NCI-H748 (cell line): ENCODE data around the gene WBP2.
"Not testable (repeated sequence)": the region's sequence is repeated elsewhere in the genome, so short reads cannot be mapped to it uniquely, and the experiment has no call there.

Source experiments
- DNase-seq: peaks from one replicate; lab custom pipeline; 2025; ENCODE audit not compliant: unreplicated experiment; lab: John Stamatoyannopoulos, UW

The WBP2 gene

DNA sequence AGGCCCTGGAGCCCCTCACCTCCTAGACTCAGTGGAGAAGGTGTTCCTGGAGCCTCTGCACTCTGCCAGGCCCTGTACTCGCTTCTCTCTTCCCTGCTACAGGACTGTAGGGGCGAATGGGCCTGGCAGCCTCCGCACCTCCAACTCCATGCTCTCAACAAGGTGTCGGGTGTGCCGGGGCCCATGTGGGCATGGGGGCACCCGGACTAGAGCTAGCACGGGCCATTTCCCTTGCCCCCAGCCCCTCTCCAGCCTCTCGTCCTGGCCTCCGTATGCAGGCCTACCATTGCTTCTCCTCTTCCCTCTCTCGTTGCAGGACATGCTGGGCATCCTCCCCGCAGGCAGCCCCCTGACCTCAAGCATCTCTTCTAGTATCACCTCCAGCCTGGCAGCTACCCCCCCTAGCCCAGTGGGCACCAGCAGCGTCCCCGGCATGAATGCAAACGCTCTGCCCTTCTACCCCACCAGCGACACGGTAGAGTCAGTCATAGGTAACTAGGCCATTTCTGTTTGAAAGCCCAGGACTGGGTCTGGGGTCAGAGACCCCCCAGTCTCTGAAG is 36.7 kb downstream of the WBP2 start:
- no peak for DNase-seq

DNA sequence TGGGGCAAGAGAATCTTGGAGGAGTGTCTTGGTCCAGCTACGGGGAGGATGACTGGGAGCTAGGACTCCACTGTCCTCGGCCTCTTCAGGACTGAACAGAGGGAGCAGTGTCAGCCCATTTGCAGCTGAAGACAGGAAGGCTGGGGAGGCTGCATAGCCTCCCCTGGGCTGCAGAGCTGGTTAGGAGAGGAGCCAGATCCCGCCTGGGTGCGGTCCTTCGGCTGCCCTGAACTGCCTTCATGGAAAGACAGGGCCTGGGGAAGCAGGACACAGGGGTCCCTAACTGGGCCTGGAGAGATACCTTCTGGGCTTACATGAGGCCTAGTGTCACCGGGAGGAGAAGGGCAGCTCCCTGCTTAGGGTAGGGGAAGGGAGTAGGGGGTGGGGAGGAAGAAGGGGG is 37.6 kb downstream of the WBP2 start:
- no peak for DNase-seq

DNA sequence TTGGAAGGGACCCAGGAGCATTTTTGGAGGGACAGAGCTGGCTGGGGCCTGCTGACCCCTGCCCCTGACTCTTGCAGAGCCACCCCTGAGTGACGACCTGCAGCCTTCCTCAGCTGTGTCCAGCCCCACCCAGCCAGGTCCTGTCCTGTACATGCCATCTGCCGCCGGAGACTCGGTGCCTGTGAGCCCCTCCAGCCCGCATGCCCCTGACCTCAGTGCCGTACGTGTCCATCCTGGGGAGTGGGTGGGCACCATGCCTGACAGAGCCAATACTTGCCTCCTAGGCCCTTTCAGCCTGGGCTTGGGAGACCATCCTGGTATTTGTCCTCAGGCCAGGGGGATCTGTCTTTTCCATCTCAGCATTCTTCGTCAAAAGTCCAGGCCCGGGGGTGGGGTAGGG is 38.4 kb downstream of the WBP2 start:
- no peak for DNase-seq

DNA sequence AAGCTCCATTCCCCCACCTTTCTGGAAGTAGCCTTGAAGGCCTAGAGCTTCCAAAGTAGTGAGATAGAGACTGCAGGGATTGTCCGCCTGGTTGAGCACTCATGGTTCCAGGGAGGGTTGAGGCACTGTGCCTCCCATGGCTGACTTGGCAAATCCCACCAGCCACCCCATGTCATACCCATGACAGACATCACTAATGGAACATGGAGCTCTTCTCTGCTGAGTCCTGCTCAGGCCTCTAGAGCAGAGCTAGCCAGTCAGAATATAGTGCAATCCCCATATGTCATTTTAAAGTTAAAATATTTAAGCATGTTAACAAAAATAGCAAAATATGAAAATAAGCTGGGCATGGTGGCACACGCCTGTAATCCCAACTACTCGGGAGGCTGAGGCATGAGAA is 39.7 kb downstream of the WBP2 start:
- no peak for DNase-seq

DNA sequence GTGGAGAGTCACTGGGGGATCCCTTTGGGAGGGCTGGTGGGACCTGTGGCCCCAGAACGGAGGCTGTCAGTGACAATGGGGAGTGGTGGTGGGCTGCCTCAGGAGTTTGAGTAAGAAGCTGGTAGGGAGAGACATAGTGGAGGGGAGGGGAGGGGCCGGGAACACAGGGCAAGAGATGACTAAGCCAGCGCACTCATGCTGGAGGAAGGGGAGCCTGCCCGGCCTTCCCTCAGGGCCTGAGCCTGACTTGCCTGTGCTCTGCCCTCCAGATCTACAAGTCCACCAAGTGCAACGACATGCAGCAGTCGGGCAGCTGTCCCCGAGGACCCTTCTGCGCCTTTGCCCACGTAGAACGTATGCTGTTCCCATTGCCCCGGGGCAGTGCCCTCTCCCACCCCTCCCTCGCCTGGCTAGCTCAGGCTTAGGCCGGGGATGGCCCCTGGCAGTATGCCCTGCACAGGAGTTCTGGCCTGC is 40.2 kb downstream of the WBP2 start:
- no peak for DNase-seq

DNA sequence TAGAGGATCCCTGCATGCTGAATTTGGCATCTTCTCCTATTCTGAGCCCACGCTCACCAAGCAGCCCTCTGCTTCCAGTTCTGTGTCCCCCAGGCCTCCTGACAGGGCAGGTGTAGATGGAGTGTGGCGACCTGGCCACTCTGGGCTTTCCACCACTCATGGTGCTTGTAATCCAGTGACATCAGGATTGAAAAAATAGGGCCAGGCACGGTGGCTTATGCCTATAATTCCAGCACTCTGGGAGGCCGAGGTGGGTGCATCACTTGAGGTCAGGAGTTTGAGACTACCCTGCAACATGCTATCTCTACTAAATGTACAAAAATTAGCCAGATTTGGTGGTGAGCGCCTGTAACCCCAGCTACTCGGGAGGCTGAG is 41.1 kb downstream of the WBP2 start:
- no peak for DNase-seq

GRCh38 chr17:75813081-75814020 is 41.8 kb downstream of the WBP2 start:
- DNase-seq, result no peak

DNA sequence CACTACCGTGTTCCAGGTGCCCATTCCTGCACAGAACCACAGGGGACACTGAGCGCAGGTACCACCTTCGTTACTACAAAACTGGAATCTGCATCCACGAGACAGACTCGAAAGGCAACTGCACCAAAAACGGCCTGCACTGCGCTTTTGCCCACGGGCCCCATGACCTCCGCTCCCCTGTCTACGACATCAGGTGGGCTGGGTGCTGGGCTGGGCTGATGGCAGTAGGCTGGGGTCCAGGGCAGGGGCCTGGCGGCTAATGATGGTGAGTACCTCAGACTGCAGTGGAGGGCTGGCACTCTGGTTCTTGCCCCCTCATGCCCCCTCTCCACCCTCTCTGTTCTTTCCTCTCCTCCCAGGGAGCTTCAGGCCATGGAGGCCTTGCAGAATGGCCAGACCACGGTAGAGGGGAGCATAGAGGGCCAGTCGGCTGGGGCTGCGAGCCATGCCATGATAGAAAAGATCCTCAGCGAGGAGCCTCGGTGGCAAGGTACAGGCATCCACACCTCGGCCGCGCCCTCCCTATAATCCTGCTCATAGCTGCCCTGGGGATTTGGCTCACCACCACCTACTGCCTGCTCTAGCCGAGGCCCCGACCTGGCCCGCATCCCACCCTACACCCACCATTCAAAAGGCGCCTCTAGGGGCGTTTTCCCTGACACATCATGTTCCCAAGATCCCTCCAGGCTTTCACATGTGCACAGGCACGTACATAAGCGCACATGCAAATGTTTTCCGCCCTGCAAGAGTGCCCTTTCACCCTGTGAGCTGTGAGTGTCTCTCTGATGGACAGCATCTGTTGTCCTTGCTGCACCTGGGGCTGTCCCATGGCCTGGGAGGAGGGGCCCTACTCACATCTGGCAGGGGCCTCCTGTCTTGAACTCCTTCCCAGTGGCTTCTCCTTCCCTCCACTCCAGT is 42.8 kb downstream of the WBP2 start:
- no peak for DNase-seq

- DNase-seq, result no peak
Observed at GRCh38 chr17:75811174-75811573, 44.0 kb downstream of the WBP2 start.

DNA sequence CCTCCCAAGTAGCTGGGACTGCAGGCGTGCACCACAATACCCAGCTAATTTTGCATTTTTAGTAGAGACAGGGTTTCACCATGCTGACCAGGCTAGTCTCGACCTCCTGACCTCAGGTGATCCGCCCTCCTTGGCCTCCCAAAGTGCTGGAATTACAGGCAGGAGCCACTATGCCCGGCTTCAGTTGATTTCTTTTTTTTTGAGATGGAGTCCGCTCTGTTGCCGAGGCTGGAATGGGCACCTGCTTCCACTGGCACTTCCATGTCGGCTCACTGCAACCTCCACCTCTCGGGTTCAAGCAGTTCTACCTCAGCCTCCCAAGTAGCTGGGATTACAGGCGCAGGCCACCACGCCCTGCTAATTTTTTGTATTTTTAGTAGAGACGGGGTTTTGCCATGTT is 44.4 kb downstream of the WBP2 start:
- DNase-seq, result not testable (repeated sequence)

DNA sequence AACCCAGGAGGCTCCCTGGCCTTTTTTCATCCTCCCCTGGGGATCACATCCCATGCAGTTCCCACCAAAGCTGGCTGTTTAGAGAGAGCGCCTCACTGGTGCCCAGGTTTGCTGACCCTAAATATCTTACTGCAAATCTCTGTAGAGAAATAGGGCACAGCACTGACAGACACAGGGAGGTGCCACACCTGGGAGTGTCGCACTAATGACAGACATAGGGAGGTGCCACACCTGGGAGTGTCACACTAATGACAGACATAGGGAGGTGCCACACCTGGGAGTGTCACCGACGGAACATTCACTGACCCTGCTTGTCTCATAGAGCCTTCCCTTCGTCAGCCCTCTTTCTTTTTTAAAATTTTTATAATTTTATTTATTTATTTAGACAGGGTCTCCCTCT is 44.9 kb downstream of the WBP2 start:
- peak; percentile 3 for DNase-seq

DNA sequence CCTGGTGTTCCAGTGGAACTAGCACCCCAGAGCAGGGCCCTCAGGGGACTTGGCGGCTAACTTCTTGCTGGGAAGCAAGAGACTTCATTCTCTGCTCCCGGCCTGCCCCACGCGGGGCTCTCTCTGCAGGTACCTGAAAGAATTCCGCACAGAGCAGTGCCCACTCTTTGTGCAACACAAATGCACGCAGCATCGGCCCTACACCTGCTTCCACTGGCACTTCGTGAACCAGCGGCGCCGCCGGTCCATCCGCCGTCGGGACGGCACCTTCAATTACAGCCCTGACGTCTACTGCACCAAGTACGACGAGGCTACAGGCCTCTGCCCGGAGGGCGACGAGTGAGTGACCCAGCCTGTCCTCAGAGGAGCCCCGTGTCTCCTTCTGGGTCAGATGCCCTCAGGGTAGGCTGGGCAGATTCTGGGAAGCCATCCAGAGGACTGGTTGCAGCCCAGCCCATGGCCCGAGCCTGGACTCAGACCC is 45.5 kb downstream of the WBP2 start:
- DNase-seq, result no peak

DNA sequence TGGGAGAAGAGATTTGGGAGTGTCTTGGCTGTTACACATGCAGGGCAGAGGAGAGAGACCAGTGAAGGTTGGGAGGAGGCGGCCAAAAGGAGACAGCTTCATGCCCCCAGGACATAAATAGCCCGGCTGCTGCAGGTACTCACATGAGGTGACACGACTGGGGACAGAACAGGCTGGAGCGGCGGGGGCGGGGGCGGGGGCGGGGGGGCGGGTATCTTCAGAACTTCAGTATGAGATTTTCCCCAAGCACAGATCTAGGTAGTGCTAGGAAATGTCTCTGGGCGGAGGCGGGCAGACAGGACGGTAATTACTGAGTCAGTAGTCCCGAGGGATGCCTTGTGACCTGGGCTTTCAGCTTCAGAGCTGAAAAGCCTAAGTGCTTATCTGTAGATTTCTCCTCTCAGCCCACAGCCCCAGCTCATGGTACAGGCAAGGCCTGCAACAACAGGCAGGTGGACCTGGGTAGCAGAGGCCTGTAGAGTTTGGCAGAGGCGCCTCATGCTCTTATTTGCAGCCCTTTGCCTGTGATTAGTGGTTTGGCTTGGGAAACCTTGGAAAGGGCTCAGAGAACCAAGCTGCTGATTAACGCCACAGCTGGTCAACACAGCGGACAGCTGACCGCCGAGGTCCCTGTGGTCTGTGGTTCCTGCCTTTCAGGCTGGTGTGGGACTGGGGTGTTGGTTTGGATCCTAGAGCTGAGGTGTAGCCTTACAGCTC is 46.1 kb downstream of the WBP2 start:
- no peak for DNase-seq

GRCh38 chr17:75808549-75808904 is 46.6 kb downstream of the WBP2 start:
- DNase-seq, result no peak

DNA sequence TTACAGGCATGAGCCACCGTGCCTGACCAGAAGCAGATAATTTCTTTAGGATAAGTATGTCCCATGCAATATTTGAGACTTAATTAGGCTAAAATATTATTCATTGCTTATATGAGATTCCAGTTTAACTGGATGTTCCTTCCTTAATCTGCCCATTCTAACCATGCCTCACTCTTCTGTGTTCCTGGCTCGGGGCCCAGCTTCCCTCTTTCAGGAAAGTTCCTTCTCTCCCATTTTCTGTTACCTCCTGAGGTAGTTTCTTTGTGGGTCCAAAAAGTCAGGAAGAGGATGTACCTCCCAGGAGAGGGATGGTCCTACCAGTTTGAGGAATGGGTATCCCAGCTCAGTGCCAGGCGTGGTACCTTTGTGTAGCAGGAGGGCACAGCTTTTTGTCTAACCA is 47.3 kb downstream of the WBP2 start:
- DNase-seq, result no peak

- no peak for DNase-seq
Observed at GRCh38 chr17:75806822-75807500, 48.2 kb downstream of the WBP2 start.

DNA sequence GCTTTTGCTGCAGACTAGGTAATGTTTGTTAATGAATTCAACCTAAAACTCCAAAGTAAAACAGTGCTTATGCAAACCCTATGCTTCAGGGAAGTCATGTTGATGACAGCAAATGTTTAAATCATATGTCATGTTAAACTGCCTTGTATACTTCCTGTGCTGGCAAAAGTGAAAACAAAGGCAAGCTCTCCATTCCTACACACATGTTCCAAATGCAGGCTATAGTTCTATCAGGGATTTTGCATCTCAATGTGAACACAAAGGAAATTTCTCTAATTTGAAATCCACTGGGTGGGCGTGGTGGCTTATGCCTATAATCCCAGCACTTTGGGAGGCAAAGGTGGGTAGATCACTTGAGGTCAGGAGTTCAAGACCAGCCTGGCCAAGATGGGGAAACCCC is 51.3 kb downstream of the WBP2 start:
- DNase-seq, result no peak

DNA sequence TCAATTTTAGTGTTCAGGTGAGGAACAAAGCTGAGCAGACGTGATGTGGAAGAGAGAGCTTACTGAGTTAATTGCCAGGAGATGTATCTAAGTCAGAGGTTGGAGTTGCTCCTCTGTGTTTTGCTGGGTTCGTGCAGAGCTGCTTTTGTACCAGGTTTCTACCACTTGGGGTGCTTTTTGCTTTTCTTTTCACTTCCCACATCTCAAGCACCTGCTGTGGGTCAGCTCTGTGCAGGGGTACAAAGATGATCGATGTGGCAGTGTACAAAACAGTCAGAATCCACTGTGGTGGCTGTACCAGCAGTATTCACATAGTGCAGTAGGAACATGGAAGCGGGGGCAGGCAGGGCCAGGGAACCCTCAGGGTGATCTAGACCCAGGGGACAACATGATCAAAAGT is 55.7 kb downstream of the WBP2 start:
- DNase-seq, result no peak

DNA sequence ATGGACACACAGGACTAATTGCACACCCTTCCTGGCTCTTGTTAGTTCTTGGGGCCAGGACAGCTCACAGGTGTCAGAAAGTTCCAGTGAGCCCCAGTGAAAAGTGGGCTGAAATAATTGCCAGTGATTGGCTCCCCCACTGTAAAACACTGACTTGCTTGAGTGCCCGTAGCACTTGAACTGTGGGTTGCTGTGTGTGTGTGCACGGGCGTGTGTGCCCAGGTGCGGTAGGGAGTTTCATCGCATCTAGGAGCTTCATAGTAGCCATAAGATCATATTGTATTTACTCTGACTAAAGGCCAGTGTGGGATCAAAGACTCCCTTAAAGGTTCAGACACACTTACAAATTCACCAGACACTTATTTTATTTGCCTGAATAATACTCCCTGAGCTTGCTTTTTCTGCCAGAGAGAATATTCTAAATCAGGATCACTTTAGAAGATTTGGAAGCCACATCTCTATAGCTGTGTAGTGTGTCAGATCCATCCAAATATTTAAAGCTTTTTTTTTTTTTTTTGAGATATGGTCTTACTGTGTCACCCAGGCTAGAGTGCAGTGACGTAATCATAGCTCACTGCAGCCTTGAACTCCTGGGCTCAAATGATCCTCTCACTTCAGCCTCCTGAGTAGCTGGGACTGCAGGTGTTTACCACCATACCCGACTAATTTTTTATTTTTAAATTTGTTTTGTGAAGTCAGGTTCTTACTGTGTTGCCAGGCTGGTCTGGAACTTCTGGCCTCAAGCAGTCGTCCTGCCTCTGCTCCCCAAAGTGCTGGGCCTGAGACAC is 59.1 kb downstream of the WBP2 start:
- DNase-seq, result no peak
